ENCODE data around the gene OR4K5. TPM values are rescaled to one million over a fixed set of nuclear protein-coding genes. Genes with fewer than 3 reads are reported as not detected.
"Not testable (repeated sequence)": the region's sequence is repeated elsewhere in the genome, so short reads cannot be mapped to it uniquely, and the experiment has no call there.

Gene OR4K5
- total RNA-seq, 1 experiment from 2014 or later = not detected

GRCh38 chr14:19949218-19949617 is 28.8 kb downstream of the OR4K5 start:
- no peaks in the 10 kb centered on the region for H3K9me3 ChIP-seq (ENCODE audit: control insufficient read depth, insufficient read depth, low read depth, low read length)
- ATAC-seq = no peak
- CTCF ChIA-PET = no interaction called here
- intact Hi-C loops (cut with micrococcal nuclease; ENCODE audit: unreplicated experiment) (no loop called here), in situ Hi-C loops (cut with HindIII; ENCODE audit: low pct_unique_long_range_greater_than_20kb, low sequenced_read_pairs) (no loop called here)
- no peak overlapping the region for H3K4me3 ChIP-seq (ENCODE audit: low read depth in 2 of 2, low read length in 2 of 2)
- BruUV-seq (replicated peaks) = no TSS peak
- H3K27me3 ChIP-seq (ENCODE audit: control insufficient read depth, insufficient read depth, low read length) = no peaks in the 10 kb centered on the region
- TF ChIP-seq, protein P1, sequence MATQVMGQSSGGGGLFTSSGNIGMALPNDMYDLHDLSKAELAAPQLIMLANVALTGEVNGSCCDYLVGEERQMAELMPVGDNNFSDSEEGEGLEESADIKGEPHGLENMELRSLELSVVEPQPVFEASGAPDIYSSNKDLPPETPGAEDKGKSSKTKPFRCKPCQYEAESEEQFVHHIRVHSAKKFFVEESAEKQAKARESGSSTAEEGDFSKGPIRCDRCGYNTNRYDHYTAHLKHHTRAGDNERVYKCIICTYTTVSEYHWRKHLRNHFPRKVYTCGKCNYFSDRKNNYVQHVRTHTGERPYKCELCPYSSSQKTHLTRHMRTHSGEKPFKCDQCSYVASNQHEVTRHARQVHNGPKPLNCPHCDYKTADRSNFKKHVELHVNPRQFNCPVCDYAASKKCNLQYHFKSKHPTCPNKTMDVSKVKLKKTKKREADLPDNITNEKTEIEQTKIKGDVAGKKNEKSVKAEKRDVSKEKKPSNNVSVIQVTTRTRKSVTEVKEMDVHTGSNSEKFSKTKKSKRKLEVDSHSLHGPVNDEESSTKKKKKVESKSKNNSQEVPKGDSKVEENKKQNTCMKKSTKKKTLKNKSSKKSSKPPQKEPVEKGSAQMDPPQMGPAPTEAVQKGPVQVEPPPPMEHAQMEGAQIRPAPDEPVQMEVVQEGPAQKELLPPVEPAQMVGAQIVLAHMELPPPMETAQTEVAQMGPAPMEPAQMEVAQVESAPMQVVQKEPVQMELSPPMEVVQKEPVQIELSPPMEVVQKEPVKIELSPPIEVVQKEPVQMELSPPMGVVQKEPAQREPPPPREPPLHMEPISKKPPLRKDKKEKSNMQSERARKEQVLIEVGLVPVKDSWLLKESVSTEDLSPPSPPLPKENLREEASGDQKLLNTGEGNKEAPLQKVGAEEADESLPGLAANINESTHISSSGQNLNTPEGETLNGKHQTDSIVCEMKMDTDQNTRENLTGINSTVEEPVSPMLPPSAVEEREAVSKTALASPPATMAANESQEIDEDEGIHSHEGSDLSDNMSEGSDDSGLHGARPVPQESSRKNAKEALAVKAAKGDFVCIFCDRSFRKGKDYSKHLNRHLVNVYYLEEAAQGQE (IDR thresholded peaks at IDR 0.05; ENCODE audit: insufficient read depth in 1 of 2, low read depth in 2 of 2, low read length in 1 of 2) = no peak
- no peak for TF ChIP-seq CTCF (IDR thresholded peaks at IDR 0.05)
- no peak for TF ChIP-seq TCF7L2 (IDR thresholded peaks at IDR 0.05; ENCODE audit: low read depth, low read length)
- no peak for TF ChIP-seq POLR2AphosphoS5 (IDR thresholded peaks at IDR 0.05; ENCODE audit: low read depth, low read length)
- no peak for TF ChIP-seq SIN3A (IDR thresholded peaks at IDR 0.05; ENCODE audit: borderline replicate concordance, insufficient read depth, low read depth, low read length)
- POLR2A ChIA-PET = no interaction called here
- H3K27ac ChIP-seq (ENCODE audit: low read length) = no peak overlapping the region
- DNase-seq (ENCODE audit: low read depth, low spot score) = no peak
- H3K36me3 ChIP-seq (ENCODE audit: control insufficient read depth, insufficient read depth, low read length) = no peaks in the 10 kb centered on the region
- no peaks in the 10 kb centered on the region for H3K4me1 ChIP-seq (ENCODE audit: control insufficient read depth, insufficient read depth, low read length)

- H3K27me3 ChIP-seq (ENCODE audit: control insufficient read depth, insufficient read depth, low read length); BruUV-seq (replicated peaks); intact Hi-C loops (cut with micrococcal nuclease; ENCODE audit: unreplicated experiment); H3K9me3 ChIP-seq (ENCODE audit: control insufficient read depth, insufficient read depth, low read depth, low read length); in situ Hi-C loops (cut with HindIII; ENCODE audit: low pct_unique_long_range_greater_than_20kb, low sequenced_read_pairs); H3K27ac ChIP-seq (ENCODE audit: low read length); POLR2A ChIA-PET; H3K36me3 ChIP-seq (ENCODE audit: control insufficient read depth, insufficient read depth, low read length); H3K4me1 ChIP-seq (ENCODE audit: control insufficient read depth, insufficient read depth, low read length); H3K4me3 ChIP-seq (ENCODE audit: low read depth in 2 of 2, low read length in 2 of 2); CTCF ChIA-PET; DNase-seq (ENCODE audit: low read depth, low spot score); ATAC-seq: not testable (repeated sequence)
Measured at GRCh38 chr14:19969735-19970134, 49.3 kb downstream of the OR4K5 start.

Other genes starting within 250 kb of the OR4K5 start
- not detected for gene OR11H2, start 206.7 kb upstream of the OR4K5 start, total RNA-seq (2021; ENCODE audit: unreplicated experiment)
- gene OR4Q3, start 177.0 kb upstream of the OR4K5 start, total RNA-seq (2021; ENCODE audit: unreplicated experiment) = not detected
- gene OR4M1, start 147.1 kb upstream of the OR4K5 start, total RNA-seq (2021; ENCODE audit: unreplicated experiment) = not detected
- not detected for gene OR4N2, start 116.8 kb upstream of the OR4K5 start, total RNA-seq (2021; ENCODE audit: unreplicated experiment)
- not detected for gene OR4K2, start 45.5 kb upstream of the OR4K5 start, total RNA-seq (2021; ENCODE audit: unreplicated experiment)
- not detected for gene OR4K1, start 10.3 kb downstream of the OR4K5 start, total RNA-seq (2021; ENCODE audit: unreplicated experiment)
- not detected for gene OR4K15, start 55.0 kb downstream of the OR4K5 start, total RNA-seq (2021; ENCODE audit: unreplicated experiment)
- gene OR4Q2, start 81.6 kb downstream of the OR4K5 start, total RNA-seq (2021; ENCODE audit: unreplicated experiment) = not detected
- gene OR4K14, start 98.7 kb downstream of the OR4K5 start, total RNA-seq (2021; ENCODE audit: unreplicated experiment) = not detected
- gene OR4K13, start 115.4 kb downstream of the OR4K5 start, total RNA-seq (2021; ENCODE audit: unreplicated experiment) = not detected
- not detected for gene OR4L1, start 139.4 kb downstream of the OR4K5 start, total RNA-seq (2021; ENCODE audit: unreplicated experiment)
- gene OR4K17, start 190.1 kb downstream of the OR4K5 start, total RNA-seq (2021; ENCODE audit: unreplicated experiment) = not detected
- not detected for gene OR4N5, start 218.2 kb downstream of the OR4K5 start, total RNA-seq (2021; ENCODE audit: unreplicated experiment)